Activated CD8-positive, alpha-beta memory T cell treated with anti-CD3 and anti-CD28 coated beads, Interleukin-2, amount 50 U/mL, for 24 hours (primary cell): ENCODE data around the gene CYTL1.
"Not testable (repeated sequence)": the region's sequence is repeated elsewhere in the genome, so short reads cannot be mapped to it uniquely, and the experiment has no call there.

Experiments
- DNase-seq: peaks from one replicate; pipeline ENCODE4 v3.0.0-alpha.2; 2020; ENCODE audit errors: extremely low read depth

The CYTL1 gene

GRCh38 chr4:5033281-5033841 is 14.1 kb upstream of the CYTL1 start:
- DNase-seq = no peak

GRCh38 chr4:5032813-5033212 is 13.6 kb upstream of the CYTL1 start:
- DNase-seq = no peak

DNA sequence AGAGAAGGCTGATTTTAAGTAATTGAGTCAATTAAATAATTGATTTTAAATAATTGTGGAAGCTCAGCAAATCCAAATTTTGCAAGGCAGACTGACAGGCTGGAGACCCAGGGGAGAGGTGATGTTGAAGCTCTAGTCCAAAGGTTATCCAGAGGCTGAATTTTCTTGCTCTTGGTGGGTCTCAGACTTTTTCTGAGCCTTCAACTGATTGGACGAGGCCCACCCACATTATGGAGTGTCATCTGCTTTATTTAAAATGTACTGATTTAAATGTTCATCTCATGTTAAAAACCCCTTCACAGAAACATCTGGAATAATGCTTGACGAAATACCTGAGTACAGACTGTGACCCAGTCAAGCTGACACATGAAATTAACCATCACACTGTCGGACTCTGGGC is 11.7 kb upstream of the CYTL1 start:
- no peak for DNase-seq

GRCh38 chr4:5030221-5030620 is 11.0 kb upstream of the CYTL1 start:
- DNase-seq = no peak

DNA sequence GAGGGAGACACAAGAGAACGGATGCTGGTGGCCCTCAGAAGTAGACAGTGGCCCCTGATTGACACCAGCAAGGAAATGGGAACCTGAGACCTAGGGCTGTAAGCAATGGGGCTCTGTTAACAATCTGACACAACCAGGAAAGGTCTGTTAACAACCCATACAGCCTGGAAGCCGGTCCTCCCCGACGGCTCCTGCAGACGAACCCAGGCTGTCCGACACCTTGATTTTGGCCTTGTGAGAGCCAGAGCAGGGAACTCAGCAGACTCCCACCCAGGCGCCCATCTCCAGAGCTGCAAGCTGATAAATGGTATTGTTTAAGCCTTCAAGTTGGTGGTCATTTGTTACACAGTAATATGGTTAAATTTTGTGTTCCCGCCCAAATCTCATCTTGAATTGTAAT is 10.2 kb upstream of the CYTL1 start:
- DNase-seq = no peak

DNA sequence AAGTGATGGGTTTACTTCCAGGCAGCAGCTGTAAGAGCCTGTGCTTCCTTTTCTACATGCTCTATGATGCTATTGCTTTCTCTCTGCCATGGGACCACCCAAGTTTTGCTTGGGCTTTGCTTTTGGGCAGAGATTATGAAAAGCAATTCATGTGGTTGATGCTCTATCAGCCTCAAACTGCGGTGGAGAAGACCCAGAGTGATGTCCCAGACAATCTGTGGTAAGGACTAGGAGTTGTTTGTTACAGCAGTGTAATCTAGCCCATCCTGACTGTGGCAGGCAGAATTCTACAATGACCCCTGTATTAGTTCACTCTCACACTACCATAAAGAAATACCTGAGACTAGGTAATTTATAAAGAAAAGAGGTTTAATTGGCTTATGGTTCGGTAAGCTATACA is 9.2 kb upstream of the CYTL1 start:
- DNase-seq = no peak

- DNase-seq = no peak
These were observed 8.1 kb upstream of the CYTL1 start for GRCh38 chr4:5027346-5027745.

GRCh38 chr4:5026371-5026770 is 7.1 kb upstream of the CYTL1 start:
- no peak for DNase-seq

- DNase-seq = no peak
These were observed 5.4 kb upstream of the CYTL1 start for GRCh38 chr4:5024673-5025072.

GRCh38 chr4:5021546-5021945 is 2.3 kb upstream of the CYTL1 start:
- DNase-seq = no peak

- DNase-seq = no peak
These were observed 1.1 kb upstream of the CYTL1 start for GRCh38 chr4:5020341-5020740.

DNA sequence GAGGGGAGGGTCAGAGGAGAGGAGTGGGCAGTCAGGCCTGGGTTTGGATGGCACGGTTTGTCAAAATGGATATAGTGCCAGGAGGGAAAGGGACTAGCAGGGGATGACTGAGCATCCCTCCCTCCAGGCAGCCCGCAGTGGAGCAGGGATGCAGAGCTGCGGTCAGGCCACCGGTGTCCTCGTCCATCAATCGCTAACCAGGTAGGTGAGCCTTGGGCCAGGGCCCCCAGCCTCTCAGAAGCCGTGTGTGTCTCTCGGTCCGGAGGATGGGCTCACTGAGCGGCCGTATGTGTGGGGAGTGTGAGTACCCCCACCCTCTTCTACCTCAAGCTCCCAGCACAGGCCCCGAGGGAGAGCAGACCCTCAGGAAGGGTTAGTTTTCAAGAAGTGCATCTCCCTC is 538 bp upstream of the CYTL1 start:
- DNase-seq = no peak

DNA sequence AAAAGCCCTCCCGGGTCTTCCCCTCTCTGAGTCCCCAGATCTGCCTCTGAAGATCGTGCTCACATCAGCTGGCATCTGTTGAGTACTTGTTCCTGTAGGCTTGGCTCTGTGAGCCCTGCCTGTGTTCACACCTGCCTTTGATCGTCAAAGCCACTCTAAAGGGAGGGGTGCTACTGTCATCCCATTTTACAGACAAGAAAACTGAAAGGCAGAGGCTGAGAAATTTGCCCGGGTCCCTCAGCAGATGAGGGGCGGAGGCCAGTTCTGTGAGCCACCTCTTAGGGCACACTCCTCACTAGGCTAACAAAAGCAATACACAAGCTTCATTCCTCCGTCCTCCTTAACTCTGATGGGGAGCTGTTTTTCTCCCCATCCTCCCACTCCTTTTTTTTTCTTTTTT is 655 bp downstream of the CYTL1 start:
- no peak for DNase-seq

DNA sequence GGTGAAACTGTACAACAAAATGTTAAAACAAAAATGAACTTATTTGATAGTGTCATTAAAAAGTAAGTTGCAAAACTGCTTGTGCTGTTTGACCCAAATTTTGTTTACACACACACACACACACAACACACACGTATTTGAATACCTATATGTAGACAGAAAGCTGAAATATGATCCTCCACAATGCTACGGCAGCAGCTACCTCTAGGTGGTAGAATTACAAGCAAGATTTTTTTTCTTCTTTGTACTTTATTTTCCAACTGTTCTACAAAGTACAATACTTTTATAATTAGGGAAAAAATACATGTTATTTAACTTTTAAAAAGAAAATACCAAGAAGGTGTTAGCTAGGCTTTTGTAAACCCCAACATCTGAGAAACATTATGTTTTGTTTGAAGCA is 1.2 kb downstream of the CYTL1 start:
- DNase-seq = no peak

DNA sequence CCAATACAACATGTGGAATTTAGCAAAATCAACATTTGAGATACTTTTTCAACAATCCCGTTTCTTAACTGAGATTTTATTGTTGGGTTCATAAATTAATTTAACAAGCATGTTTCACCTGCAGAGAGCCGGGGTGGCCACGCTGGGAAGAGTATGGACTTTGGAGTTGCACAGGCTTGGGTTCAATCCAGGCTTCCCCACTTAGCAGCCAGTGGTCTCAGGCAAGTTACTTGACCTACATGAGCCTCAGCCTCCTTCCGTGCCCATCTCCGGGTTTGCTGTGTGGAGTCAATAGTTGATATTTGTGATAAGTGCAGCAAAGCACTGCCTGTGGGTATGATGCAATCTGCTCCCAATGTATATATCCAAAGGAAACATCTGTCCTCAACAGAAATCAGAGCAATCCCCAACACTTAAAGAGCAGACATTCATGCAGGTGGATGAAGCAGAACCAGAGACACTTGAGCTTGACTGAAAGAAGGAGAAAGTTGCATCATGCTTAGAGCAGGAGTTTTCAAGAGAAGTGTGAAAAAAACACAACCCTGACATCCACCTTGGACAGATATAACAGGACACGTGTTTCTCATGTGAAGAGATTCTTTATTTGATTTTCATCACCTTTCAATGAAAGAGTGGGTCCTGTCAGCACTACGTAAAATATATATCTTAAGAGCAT is 5.1 kb downstream of the CYTL1 start:
- DNase-seq = no peak

GRCh38 chr4:5012958-5013357 is 6.3 kb downstream of the CYTL1 start:
- no peak for DNase-seq

DNA sequence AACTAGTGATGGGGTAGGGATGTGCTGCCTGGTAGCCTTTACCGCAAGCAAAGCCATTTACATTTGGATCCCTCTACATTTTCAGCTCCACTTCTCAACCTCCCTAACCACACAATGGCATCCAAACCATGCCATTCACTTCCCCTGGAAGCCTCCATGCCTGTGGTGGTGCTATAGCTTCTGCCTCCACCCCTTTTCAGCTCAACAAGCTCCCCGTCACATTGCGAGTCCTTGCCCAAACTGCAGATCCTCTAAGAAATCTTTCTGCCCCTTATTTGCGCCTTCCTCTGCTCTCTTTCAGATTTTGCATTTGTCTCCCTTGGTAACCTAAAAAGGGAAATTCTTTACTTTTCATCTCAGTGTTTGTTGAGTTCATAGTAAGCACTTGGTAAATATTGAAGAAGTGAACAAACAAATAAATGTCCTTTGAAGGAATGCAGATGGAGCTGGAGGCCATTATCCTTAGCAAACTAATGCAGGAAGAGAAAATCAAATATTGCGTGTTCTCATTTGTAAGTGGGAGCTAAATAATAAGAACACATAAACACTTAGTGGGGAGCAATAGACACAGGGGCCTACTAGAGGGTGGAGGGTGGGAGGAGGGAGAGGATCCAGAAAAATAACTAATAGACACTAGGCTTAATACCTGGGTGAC is 6.9 kb downstream of the CYTL1 start:
- DNase-seq = no peak

GRCh38 chr4:5010984-5011383 is 8.3 kb downstream of the CYTL1 start:
- no peak for DNase-seq

DNA sequence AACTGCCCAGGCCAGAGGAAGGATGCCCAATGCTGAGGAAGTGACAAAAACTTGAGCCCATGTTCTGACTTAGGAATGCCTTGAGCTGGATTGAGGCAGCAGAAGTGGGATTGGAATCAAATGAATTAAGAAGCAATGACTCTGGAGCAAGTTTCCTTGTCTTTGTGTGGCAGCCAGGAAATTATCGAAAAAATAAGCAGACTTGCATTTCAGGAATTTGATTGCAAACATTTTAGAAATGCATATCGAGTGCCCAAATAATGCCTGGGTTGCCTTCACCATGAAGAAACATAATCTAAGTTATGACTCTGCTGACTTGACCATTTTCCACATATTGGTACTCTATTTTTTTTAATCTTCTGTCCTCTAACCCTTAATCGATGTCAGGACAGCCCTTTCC is 9.5 kb downstream of the CYTL1 start:
- no peak for DNase-seq

DNA sequence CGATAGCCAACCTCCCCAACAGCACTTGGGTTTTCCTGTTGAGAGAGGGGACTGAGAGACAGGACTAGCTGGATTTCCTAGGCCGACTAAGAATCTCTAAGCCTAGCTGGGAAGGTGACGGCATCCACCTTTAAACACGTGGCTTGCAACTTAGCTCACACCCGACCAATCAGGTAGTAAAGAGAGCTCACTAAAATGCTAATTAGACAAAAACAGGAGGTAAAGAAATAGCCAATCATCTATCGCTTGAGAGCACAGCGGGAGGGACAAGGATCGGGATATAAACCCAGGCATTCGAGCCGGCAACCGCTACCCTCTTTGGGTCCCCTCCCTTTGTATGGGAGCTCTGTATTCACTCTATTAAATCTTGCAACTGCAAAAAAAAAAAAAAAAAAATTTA is 12.3 kb downstream of the CYTL1 start:
- not testable (repeated sequence) for DNase-seq

DNA sequence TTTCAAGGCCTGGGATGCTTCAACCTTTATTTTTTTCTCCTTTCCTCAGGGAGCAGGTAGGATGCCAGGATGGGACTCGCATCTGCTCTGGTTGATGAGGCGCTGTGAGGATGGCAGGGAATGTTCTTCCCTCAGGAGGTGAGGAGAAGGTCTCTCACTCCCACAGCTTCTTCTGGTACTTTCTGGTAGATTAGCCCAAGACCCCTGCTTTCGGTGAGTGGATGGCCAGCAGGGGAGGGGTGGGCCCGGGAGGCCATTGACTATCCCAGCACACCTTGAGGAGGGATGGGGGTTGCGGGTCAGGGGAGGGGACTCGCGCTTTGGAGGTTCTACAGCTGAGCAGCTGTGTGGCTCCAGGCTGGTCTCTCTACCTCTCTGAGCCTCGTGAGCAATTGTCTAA is 14.8 kb downstream of the CYTL1 start:
- DNase-seq = no peak

- DNase-seq = no peak
These were observed 15.3 kb downstream of the CYTL1 start for GRCh38 chr4:5003918-5004317.

GRCh38 chr4:5003372-5003857 is 15.8 kb downstream of the CYTL1 start:
- no peak for DNase-seq
